SIG-M5 treated with dmso at 0.1 percent for 504 hours (cell line): ENCODE results near the gene MED12L.

Experiments
- DNase-seq: peaks from one replicate; lab custom pipeline; 2025; ENCODE audit not compliant: unreplicated experiment; lab: John Stamatoyannopoulos, UW

MED12L gene

GRCh38 chr3:151086484-151087456 is 1.3 kb downstream of the MED12L start:
- peak; percentile 91 for DNase-seq

GRCh38 chr3:151087648-151088047 is 2.2 kb downstream of the MED12L start:
- DNase-seq = no peak

- DNase-seq = no peak
Observed at GRCh38 chr3:151091685-151092345, 6.4 kb downstream of the MED12L start.

GRCh38 chr3:151093148-151093547 is 7.7 kb downstream of the MED12L start:
- no peak for DNase-seq

GRCh38 chr3:151093905-151094304 is 8.4 kb downstream of the MED12L start:
- DNase-seq = peak; percentile 10

GRCh38 chr3:151096716-151097115 is 11.3 kb downstream of the MED12L start:
- DNase-seq = no peak

GRCh38 chr3:151100076-151100475 is 14.6 kb downstream of the MED12L start:
- no peak for DNase-seq

DNA sequence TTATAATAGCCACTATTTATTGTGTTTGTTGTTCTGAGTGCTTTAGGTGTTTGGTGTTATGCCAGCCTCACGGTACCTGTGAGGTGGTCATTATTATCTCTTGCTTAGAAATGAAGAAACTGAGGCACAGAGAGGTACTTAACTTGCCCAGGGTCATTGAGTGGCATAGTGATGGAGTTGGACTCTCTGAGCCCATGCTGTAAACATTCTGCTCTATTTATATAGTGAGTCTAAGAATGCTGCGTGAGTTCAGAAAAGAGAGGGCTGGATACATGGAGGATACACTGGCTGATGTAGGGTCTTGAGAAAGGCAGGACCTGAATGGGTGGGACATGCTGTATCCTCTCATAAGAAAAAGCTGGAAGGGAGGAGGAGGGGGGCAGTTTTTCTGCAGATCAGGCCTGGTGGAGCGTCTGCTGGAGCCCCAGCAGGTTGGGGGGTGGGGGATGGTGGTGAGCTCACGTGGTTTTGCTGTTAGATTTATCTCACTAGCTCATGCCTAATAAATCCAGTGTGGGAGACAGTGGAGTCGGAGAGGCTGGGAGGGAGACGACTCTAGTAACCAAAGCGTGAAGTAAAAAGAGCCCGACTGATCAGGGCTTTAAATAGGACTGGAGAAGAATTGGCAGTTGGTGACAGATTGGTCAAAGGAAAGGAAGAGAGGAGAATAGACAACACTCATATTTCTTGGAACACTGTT is 16.0 kb downstream of the MED12L start:
- DNase-seq = no peak

DNA sequence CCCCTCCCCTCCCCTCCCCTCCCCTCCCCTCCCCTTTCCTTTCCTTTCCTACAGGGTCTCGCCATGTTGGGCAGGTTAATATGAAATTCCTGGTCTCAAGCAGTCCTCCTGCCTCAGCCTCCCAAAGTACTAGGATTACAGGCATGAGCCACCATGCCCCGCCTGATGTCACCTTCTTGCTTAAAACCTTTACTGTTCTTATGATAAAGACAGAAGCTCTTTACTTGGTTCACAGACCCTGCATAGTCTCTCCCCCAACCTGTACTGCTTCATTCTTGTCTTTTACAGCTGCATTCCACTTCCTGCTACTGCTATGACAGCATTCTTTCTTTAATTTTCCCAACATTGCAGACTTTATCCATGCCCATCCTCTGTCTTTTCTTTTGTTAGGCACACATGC is 20.8 kb downstream of the MED12L start:
- DNase-seq = no peak

GRCh38 chr3:151107177-151107576 is 21.7 kb downstream of the MED12L start:
- DNase-seq = no peak

GRCh38 chr3:151107701-151108100 is 22.2 kb downstream of the MED12L start:
- DNase-seq = no peak

DNA sequence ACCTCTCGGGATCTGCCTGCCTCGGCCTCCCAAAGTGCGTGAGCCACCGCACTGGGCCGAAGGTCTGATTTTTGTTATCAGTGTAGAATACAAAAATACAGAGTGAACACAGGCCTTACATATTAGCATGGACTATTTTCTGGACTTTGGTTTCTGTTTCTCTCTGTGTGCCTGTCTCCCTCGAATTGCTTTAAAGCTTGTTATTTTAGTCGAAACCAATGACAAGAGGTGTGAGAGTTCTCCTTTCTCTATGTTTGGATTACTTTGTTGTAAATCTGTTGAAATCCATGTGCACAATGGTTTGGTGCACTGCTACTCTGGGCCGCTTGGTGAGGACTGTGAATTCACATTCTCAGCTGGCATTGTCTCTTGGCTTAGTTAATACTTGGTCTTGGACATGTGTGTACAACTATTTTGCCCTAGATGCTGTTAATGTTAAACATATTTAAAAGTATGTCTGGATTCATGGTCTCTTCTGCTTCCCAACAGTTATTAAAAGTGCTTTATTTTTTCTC is 23.9 kb downstream of the MED12L start:
- no peak for DNase-seq

DNA sequence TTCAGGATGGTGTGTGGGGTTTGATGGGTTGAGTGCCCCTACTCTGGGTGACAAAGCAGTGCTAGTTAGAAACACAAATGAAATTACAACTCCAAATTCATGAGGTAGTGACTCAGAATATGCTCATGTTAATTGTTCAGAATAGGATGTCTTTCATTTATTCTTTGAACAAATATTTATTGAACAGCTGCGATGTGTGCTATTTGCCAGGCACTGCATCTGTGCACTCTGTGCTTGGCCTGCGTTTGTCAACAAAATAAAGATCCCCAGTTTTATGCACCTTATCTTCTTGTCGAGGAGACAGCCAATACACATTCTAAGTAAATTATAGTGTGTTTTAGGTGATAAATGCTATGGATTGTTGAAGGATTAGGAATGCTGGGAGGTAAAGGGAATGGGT is 27.3 kb downstream of the MED12L start:
- no peak for DNase-seq

GRCh38 chr3:151113343-151113742 is 27.9 kb downstream of the MED12L start:
- peak; percentile 10 for DNase-seq

DNA sequence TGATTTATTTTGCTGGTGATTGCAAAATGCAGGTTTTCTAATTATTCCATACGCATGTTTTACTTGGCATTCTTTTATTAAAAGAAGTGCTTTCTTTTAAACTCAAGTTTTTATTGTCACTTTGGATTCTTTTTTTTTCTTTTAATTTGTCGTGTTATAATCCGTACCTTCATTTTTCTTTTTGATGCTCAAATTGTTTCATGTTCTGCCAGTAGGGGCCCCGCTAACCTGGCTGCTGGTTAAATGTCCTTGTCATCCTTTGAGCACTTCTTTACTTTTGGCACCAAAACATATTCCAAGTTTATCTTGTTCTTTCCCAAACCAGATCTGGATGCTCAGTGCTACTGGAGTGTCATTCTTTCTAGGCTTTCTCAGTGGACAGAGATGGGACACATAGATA is 31.6 kb downstream of the MED12L start:
- peak; percentile 12 for DNase-seq

- DNase-seq = no peak
Observed at GRCh38 chr3:151119188-151119587, 33.7 kb downstream of the MED12L start.

GRCh38 chr3:151120409-151120808 is 34.9 kb downstream of the MED12L start:
- DNase-seq = no peak

DNA sequence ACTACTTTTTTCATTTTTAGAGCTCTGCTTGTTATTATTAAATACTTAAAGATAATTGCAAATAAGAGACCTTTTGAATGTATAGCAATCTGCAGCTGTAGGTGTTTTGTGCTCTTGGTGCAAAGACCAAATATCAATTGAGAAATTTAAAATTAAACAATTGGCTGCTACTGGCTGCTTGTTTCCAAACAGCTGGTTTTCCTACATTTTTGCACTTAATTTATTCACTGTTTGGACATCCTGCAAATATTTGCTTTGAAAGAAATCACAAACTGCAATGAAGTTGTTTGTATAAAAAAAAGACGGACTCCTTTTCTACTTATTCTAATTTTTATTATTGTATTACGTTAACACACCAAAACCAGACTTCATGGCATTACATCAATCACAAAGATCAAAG is 35.6 kb downstream of the MED12L start:
- DNase-seq = no peak

DNA sequence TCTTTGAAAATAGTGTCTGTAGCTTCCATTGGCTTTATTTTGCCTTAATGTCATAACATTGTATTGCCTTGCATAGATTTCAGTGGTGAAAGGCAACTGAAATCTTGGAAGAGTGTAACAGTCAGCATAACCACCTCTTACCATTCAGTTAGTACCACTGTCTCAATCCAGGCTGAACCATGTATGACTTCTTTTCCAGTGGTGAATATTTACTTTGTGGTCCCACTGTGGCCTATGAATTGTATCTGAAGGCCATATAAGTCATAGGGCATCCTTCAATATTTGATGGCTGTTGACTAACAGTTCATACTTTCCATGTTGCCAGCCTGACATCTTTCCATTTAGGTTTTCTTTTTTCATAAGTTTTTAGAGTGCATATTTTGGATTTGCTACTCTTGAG is 38.4 kb downstream of the MED12L start:
- DNase-seq = no peak

DNA sequence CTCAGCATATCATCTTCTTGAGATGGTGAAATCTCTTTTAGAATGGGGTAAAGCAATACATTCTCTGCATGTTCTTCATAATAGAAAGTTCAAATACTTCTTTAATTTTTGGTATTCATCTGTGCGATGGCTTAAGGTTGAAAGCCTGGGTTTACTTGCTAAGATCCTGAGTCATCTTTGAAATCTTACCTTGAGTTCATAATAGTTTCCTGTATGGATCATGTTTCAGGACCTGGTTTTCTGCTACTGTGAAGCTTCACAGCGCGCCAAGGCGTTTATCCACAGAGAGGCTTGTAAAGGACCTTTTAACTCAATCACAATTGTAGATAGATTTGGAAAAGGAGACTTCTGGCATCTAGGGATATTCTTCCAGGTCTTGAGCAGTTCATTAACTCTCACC is 39.0 kb downstream of the MED12L start:
- no peak for DNase-seq

- DNase-seq = no peak
Observed at GRCh38 chr3:151130428-151130827, 45.0 kb downstream of the MED12L start.
